ENCODE measurements around the gene RIPOR2.

- TF ChIP-seq CTCF (IDR thresholded peaks at IDR 0.05): no peak
- TF ChIP-seq POLR2A (IDR thresholded peaks at IDR 0.05): no peak
These were observed 48.1 kb downstream of the RIPOR2 start for GRCh38 chr6:24887545-24888140.
